ENCODE measurements around the gene SKI.
"Not testable (repeated sequence)": the region's sequence is repeated elsewhere in the genome, so short reads cannot be mapped to it uniquely, and the experiment has no call there.

SKI gene

DNA sequence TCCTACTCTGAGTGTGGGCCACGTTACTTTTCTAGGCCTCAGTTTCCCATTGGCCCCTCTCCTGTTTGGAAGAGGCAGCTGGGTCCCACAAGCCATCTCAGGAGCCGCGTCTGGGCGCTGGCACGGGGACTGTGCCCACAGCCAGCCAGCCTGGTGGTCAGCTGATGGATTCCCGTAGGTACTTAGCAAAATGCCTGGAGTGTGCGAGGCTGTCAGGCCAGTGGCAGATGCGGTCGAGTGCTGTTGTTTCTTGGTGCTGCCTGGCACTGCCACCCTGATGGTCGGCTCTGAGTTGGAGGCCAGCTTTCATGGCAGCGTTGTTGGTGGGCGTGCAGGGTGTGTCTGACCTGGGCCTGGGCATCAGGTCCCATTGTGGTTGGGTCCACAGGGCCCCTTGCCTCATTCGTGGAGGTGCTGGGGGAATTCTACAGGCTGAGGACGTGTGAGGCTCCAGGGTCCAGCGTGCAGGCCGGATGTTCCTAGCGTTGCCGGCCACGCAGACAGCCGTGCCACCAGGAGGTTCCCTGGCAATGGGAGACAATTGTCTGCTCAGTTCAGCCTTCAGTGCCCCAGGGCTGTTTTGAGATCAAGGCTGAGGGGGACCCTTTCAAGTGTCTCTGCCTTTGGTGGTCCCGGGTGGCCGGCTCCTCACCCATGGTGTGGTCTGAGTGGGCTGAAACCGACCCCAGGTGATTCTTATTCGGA is 20.9 kb downstream of the SKI start:
- DNase-seq = peak in 1 of 5 donors; percentile 4

DNA sequence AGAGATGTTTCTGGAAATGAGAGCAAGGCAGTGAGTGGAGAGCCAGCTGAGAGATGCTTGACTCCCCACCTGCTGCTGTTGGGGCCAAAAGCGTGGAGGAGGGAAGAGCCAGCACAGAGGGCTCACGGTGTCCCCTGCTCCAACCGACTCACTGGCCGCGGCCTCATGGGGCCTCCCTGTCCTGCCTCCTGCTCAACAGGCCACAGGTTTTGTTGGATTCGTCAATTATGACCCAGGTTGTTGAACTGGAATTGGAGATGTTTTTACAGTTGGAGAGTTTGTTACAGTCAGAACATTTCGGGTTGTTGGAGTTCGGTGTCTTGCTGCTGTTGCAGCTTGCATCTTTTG is 21.4 kb downstream of the SKI start:
- DNase-seq = no peak

DNA sequence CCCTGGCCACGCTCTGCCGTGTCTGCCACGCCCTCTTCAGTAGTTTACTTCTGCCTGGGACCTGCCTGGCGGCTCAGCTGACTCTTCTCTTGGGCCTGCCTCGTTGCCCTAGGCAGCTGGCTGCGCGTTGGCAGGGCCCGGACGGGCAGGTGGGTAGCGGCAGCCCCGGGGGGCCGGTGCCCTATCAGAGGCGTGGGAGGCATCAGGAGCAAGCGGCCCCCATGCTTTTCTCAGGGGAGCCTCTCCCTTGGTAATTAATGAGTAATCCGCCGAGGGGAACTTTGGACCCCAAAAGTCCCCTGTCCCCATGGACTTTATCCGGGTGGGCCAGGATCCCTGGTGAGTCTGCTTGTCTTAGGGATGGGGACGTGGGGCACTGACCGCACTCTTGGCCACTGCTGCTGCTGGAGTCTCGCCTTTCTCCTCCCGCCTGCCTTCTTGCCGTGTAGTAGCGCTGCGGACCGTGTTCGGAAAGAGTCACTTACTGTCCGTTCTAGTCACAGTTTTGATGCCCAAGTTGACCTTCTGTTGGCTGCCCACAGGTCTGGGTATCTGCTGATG is 22.7 kb downstream of the SKI start:
- DNase-seq = no peak

DNA sequence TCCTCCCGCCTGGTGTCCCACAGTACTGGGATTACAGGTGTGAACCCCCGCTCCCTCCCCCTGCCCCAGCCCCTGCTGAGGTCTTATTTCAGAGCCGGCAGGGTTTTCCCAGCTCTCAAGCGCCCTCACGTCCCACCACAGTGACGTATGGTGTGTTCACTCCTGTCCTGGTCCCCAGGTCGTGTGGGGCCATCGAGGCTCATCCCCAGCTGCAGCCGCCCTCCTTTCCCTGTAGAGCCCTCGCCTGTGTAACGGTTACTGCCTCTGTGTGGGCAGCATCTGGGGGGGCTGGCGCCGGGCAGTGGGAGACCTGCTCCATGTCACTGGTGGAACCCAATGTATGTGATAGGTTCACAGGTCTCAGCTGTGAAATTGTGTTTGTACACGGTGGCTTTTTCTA is 23.2 kb downstream of the SKI start:
- DNase-seq = no peak

DNA sequence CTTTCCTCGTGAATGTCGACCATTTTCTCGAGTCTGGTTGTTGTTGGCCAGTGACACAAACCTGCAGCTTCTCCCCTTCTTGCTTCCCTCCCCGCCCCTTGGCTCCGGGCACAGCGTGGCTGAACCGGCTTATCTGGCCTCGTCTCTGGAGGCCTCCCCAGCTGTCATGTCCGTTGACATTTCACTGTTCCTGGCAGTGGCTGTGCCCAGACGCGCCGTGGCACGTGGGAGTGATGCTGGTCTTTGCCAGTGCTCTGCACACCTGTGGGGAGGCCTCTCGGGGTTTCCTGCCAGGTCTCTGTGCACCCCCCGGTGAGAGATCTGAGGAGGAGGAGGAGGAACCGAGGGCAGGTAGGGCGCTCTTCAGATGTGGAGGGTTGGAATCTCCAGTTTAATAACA is 23.7 kb downstream of the SKI start:
- DNase-seq = no peak

DNA sequence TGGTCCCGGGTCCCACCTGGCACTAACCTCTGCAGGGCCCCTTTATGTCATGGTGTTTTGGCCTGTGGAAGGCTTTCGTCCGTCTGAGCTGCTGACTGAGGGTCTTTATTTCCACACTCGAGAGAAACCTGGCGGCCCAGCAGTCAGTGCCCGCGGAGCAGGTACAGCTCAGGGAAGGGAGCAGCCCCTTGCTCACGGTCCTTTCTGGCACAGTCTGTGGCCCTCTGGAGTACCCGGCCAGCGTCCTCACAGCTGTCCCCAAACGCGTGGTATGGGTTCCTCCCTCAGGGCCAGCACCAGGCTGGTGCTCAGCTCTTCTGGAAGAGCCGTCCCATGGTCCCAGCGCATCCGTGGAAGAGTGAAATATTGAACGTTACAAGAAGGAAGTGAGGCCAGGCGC is 24.3 kb downstream of the SKI start:
- no peak for DNase-seq

DNA sequence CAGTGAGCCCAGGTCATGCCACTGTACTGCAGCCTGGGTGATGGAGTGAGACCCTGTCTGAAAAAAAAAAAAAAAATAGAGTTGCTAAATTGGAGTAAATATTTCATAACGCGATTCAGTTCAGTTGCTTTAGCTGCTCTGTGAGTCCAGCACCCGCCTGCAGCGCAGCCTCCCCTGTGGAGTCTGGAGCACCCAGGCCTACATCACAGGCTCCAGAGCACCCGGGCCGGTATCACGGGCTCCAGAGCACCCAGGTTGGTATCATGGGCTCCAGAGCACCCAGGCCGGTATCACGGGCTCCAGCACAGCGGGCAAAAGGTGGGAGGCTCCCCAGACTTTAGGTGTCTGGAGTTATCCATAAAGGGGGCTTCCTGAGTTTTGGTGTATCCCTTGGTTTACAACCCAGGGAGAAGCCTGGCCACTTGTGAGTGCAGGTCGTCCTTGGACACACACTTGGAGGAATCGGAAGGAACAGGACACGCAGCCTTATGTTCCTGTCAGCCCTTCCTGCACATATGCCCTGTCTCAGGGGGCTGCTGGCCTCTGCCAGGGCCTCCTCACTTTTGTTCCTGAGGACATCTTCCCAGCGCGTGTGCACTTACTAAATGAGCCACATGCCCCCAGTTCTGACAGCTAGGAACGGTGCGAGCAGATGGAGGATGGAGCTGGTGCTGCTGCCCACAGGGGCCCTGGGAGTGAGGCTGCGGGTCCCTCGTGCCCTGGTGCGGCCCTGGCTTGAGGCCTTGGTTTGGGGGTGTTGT is 25.1 kb downstream of the SKI start:
- no peak for DNase-seq

DNA sequence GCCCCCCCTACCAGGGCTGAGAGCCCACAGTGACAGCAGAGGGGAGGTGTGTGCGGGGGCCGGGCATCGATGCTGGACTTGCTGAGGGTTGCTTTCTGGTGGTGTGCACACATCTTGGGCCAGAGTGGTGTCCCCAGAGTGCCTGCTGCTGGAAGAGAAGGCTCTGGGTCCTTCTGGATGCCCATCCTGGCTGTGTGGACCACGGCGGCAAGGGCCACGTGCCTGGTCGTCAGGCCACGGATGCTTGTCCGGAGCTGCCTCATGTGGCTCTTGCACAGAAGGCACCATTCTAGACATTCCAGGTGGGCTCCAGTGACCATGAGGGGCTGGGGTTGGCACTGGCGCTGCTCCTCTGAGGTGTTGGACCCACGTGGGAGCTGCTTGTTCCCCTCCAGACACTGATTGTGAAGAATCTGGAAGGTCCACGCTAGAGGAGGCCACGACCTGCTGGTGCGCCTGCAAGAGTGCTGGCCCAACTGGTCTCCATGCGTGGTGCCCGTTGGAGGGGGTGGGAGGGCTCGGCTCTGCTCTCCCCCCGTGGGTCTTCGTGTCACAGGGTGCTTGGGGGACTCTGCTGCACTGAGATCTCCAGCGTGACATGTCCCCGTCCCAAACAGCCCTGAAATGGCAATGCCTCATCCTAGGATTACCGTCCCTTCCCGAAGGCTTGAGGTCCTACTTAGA is 25.8 kb downstream of the SKI start:
- DNase-seq = no peak

DNA sequence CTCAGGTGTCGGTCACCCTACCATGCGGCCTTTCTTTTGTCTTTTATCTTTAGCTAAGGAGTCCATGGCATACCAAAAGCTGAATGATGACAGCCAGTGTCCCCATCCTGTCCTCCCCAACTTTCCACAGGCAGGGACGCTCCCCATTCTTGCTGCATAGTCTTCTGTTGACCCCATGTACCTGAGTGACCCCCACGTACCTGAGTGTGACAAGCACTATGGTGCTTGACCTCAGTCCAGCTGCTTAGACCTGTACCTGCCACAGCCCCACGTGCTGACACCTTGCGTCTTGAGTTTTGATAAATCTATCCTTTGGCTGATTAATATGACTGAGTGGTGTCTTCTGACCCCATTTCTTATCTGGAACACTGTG is 26.9 kb downstream of the SKI start:
- no peak for DNase-seq

DNA sequence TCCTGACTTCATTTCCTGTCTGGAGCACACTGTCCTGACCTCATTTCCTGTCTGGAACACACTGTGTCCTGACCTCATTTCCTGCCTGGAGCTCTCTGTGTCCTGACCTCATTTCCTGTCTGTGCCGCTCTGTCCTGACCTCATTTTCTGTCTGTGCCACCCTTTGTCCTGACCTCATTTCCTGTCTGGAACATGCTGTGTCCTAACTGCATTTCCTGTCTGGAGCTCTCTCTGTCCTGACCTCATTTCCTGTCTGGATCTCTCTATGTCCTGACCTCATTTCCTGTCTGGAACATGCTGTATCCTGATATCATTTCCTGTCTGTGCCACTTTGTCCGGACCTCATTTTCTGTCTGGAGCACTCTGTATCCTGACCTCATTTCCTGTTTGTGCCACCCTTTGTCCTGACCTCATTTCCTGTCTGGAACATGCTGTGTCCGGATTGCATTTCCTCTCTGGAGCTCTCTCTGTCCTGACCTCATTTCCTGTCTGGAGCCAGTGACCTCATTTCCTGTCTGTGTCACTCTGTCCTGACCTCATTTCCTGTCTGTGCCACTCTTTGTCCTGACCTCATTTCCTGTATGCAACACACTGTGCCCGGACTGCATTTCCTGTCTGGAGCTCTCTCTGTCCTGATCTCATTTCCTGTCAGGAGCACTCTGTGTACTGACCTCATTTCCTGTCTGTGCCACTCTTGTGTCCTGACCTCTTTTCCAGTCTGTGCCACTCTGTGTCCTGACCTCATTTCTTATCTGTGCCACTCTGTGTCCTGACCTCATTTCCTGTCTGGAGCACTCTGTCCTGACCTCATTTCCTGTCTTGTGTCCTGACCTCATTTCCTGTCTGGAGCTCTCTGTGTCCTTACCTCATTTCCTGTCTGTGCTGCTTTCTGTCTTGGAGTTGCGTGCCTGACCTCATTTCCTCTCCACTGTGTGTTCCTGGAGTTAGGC is 27.6 kb downstream of the SKI start:
- DNase-seq = peak; percentile 62 to 92 (median 76)

DNA sequence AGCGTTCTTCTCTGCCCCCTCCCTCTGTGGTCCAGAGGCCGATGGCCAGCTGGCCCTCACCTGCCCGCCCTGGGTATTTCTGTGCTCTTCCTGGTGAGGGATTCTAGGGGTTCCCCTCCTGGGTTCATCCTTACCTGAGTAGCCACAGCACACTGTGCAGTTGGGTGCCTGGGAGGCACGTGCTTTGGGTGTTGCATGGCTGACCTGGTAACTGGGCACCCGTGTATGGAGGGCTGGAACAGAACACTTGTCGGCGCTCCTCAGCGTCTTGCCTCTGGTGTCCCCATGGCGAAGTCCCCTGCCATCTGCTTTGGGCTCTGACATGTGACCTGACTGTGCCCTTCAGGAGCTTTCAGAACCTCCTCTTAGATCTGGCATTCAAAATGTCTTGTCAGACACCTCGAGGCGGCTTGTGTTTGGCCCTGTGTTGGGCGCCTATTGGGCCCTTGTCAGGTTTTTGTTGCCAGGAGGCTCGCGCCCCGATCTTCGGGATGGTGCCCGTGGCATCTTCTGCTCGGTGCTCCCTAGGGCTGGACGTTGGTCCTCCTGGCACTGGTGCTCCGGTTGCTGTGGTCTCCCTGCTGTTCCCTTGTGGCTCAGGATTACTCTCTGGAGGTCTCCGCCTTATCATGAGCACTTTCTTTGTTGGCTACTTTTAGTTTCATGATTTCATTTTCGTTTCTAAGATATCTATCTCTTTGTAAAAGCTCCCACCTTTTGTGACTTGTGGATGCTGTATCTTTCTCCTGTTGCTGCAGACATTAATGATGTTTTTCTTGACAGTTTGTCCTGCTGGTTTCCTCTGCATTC is 28.5 kb downstream of the SKI start:
- DNase-seq = no peak

DNA sequence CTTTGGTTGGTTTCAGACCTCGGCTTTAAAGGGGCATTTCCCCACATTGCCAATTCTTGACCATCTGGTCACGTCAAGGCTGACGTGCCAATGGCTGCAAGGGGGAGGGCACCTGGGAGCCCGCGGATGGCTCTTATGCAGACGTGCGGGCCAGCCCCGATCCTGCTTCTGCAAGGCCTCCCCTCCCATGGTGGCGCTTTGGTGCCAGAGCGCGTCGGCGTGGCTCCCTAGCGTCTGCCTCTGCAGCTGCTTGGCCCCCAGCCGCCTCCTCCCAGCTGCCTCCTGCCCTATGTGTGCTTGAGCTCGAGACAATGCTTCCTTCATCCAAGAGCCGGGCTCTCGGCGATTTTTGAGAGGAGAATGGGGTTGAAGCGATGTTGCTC is 29.1 kb downstream of the SKI start:
- no peak for DNase-seq

DNA sequence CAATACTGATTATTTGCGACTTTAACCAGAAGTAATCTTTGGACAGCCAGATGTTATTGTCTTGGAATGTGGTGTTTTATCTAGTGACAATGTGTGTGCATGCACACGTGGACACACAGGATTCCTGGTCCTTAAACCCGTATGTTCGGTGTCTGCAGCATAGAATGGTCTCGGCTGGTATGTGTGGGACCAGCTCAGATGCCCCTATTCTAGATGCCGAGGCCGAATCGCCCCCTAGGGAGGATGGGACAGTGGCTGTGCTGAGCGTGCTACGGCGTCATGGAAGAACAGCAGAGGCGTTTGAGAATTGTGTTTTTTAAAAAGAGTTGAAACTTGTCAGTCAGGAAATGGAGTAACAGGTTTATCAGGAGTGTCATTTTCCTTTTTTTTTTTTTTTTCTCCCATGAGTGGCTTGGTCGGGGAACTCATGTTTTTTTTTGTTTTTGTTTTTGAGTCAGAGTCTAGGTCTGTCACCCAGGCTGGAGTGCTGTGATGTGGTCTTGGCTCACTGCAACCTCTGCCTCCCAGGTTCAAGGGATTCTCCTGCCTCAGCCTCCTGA is 30.1 kb downstream of the SKI start:
- no peak for DNase-seq

DNA sequence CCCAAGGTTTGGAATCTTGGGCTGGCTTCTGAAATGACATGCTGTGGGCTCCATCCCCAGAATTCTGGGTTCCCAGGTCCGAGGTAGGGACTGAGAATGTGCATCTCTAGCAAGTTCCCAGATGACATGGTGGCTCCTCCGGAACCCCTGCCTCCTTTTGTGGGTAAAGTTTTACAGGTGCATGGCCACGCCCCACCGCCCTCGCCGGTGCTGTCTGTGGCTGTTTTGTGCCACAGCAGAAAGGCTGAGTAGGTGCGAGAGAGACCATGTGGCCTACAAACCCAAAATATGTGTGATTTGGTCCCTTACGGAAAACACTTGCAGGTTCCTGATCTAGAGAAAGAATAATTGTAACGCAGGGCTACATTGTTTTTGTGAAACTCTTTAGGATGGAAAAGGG is 30.9 kb downstream of the SKI start:
- peak; percentile 48 to 71 (median 63) for DNase-seq

DNA sequence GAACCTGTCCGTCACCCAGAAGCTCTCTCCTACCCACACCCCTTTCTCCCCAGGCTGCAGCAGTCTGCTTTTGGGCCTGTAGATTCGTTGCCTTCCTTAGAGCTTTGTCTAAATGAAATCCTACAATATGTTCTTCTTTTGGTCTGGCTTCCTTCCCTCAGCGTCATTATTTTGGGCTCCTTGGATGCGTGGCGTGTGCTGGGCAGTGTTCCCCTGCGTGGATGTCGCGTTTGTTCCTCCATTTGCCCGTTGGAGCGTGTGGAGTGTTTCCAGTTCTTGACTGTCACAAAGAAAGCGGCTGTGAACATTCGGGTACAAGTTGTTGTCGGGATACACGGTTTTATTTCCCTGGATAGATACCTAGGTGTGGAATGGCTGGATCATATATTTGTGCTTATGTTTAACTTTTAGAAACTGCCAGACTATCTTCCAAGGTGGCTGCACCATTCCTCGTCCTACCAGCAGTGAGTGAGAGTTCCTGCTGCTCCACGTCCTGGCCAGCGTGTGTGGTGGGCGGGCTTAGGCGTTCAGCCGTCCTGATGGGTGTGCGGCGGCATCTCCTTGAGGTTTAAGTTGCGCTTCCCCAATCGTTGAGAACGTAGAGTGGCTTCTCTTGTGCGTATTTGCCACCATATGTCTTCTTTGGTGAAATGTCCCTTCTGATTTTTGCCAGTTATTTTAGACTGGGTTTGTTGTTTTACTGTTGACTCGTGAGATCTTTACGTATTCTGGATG is 31.7 kb downstream of the SKI start:
- DNase-seq = no peak

DNA sequence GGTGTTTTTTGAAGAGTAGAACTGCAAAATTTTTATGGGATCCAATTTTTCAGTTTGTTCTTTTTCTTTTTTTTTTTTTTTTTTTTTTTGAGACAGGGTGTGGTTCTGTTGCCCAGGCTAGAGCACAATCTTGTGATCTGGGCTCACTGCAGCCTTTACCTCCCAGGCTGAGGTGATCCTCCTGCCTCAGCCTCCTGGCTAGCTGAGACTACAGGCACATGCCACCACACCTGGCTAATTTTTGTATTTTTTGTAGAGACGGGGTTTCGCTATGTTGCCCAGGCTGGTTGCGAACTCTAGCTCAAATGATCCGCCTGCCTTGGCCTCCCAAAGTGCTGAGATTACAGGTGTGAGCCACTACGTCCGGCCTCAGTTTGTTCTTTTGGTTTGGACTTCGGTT is 32.4 kb downstream of the SKI start:
- DNase-seq = not testable (repeated sequence)

DNA sequence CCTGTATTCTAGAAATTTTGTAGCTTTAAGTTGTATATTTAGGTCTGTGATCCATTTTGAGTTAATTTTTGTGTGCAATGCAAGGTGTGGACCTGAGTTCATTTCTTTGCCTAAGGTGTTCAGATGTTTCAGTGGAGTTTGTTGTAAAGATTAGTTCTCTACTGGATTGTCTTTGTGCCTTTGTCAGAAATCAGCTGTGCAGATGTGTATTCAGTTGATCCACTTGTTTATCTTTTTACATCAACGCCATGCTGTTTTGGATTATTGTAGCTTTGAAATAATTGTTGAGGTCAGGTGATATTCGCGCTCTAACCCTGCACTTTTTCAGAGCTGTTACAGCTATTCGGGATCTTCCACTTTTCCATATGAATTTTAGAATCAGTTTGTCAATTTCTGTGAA is 32.8 kb downstream of the SKI start:
- DNase-seq = no peak

DNA sequence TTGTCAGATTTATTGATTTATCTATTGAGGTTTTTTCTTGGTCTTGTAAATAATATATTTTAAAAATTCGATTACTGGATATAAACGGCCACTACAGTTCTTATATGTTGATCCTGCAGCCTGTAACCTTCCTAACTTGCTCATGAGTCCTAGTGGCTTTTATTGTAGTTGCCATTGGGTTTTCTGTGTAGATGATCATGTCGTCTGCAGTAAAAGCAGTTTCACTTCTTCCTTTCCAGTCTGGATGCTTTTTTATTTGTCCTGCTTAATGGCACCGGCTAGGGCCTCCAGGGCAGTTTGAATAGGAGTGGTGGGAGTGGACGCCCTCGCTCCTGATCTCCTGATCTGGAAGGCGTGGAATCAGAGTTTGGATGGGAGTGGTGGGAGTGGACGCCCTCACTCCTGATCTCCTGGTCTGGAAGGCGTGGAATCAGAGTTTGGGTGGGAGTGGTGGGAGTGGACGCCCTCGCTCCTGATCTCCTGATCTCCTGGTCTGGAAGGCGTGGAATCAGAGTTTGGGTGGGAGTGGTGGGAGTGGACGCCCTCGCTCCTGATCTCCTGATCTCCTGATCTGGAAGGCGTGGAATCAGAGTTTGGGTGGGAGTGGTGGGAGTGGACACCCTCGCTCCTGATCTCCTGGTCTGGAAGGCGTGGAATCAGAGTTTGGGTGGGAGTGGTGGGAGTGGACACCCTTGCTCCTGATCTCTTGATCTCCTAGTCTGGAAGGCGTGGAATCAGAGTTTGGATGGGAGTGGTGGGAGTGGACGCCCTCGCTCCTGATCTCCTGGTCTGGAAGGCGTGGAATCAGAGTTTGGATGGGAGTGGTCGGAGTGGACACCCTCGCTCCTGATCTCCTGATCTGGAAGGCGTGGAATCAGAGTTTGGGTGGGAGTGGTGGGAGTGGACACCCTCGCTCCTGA is 33.6 kb downstream of the SKI start:
- DNase-seq = not testable (repeated sequence)

DNA sequence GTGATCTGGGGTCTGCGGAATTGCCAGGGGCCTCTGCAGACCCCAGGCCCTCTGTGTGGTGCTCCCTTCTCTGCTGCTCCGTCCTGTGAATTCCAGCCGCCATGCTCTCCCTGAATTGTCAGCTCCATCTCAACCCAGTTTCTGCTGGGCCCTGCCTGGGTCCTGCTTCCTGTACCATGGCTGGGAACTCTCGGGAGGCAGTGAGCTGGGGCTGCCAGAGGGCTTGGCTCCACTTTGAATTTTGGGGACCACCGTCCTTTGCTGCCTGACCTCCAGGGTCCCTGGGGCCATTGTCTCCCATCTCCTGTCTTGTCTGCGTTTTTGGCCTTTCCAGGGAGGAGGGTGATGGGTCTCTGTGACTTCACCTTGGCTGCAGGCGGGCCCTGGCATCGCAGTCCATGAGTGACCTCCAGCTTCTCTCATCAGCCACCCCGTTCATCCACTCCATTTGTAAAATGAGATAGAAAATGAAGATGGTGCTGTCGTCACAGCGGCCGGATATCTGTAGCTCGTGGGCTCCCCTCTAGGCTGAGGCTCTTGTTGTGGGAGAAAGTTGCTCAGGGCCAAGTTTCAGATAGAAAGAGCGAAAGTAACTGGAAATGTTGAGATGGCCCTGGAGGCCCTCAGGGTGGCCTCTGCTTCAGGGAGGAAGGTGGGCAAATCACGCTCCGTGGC is 38.3 kb downstream of the SKI start:
- no peak for DNase-seq

Data from T-helper 1 cell (primary cell).